Suprapubic skin (tissue), 3 donors: ENCODE results near the gene PGAM5.

Experiments used
- POLR2A ChIP-seq, 2 donors: fragments of 450-650 bp; IDR thresholded peaks; one replicate each; pipeline ENCODE4 v1.6.1; 2017; ENCODE audit warnings: antibody characterized with exemption in 2 of 2, mild to moderate bottlenecking in 2 of 2, moderate library complexity in 2 of 2
- TF ChIP-seq, protein P1 (sequence below), 2 donors: fragments of 200-600 bp in 1 of 2; fragments of 450-650 bp in 1 of 2; sonication (generic) in 1 of 2; IDR thresholded peaks; one replicate each; pipeline ENCODE4 v1.5.1; 2016 to 2019; ENCODE audit warnings: antibody characterized with exemption in 2 of 2, mild to moderate bottlenecking in 1 of 2, moderate library complexity in 1 of 2

DNA sequence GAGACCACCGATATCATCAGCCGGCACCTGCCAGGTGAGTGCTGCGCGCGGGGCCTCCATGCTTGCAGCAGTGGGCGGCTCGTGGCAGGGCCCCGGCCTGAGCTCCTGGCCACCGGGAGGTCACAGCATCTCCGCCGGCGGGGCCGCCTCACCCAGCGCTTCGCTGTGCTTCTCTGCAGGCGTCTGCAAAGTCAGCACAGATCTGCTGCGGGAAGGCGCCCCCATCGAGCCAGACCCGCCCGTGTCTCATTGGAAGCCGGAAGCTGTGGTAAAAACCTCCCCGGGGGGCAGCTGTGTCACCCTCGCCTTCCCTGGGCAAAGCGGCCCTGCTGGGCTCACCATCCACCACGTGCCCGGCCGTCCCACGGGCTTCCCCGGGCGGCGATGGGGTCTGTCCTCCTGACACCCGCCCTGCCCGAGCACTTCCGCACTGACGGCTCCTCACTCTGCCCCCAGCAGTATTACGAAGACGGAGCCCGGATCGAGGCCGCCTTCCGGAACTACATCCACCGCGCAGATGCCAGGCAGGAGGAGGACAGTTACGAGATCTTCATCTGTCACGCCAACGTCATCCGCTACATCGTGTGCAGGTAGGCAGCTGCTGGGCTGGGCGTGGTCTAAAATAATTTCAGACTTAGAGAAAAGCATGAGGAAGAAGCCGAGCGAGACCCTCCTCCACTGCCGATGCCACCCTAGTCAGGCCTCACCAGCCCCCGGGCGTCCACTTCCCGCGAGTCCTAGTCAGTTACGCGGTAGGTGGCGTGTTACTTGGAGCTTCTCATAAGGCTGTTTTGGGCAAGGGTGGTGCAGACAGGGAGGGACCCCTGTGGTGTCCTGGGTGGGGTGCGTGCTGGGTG, 7.1 kb downstream of the PGAM5 start:
- TF ChIP-seq POLR2A (IDR thresholded peaks at IDR 0.05): no peak
- TF ChIP-seq, protein P1, sequence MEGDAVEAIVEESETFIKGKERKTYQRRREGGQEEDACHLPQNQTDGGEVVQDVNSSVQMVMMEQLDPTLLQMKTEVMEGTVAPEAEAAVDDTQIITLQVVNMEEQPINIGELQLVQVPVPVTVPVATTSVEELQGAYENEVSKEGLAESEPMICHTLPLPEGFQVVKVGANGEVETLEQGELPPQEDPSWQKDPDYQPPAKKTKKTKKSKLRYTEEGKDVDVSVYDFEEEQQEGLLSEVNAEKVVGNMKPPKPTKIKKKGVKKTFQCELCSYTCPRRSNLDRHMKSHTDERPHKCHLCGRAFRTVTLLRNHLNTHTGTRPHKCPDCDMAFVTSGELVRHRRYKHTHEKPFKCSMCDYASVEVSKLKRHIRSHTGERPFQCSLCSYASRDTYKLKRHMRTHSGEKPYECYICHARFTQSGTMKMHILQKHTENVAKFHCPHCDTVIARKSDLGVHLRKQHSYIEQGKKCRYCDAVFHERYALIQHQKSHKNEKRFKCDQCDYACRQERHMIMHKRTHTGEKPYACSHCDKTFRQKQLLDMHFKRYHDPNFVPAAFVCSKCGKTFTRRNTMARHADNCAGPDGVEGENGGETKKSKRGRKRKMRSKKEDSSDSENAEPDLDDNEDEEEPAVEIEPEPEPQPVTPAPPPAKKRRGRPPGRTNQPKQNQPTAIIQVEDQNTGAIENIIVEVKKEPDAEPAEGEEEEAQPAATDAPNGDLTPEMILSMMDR (IDR thresholded peaks at IDR 0.05): no peak
